Fibroblast of upper back skin (primary cell): ENCODE results near the gene ZNF14.
"Not testable (repeated sequence)": the region's sequence is repeated elsewhere in the genome, so short reads cannot be mapped to it uniquely, and the experiment has no call there.

Experiments used
- DNase-seq: peaks from one replicate; pipeline ENCODE4 v3.0.0-alpha.2; 2013

The ZNF14 gene

DNA sequence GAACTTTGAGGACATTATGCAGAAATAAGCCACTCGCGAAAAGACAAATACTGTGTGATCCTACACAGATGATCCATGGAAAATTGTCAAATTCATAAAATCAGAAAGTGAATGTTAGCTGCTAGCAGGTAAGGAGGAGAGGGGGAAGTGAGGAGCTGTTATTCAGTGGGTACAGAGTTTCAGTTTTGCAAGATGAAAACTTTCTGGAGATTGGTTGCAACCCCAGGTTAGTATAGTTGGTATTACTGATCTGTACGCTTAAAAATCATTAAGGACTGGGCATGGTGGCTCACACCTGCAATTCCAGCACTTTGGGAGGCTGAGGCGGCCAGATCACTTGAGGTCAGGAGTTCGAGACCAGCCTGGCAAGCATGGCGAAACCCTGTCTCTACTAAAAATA, 46.3 kb downstream of the ZNF14 start:
- no peak for DNase-seq

DNA sequence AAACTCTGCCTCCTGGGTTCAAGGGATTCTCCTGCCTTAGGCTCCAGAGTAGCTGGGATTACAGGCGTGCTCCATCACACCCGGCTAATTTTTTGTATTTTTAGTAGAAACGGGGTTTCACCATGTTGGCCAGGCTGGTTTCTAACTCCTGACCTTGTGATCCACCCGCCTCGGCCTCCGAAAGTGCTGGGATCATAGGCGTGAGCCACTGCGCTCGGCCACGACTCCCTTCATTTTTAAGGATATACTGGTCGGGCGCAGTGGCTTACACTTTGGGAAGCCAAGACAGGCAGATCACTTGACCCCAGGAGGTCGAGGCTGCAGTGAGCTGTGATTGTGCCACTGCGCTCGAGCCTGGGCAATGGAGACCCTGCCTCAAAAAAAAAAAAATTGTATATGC, 46.8 kb downstream of the ZNF14 start:
- not testable (repeated sequence) for DNase-seq

DNA sequence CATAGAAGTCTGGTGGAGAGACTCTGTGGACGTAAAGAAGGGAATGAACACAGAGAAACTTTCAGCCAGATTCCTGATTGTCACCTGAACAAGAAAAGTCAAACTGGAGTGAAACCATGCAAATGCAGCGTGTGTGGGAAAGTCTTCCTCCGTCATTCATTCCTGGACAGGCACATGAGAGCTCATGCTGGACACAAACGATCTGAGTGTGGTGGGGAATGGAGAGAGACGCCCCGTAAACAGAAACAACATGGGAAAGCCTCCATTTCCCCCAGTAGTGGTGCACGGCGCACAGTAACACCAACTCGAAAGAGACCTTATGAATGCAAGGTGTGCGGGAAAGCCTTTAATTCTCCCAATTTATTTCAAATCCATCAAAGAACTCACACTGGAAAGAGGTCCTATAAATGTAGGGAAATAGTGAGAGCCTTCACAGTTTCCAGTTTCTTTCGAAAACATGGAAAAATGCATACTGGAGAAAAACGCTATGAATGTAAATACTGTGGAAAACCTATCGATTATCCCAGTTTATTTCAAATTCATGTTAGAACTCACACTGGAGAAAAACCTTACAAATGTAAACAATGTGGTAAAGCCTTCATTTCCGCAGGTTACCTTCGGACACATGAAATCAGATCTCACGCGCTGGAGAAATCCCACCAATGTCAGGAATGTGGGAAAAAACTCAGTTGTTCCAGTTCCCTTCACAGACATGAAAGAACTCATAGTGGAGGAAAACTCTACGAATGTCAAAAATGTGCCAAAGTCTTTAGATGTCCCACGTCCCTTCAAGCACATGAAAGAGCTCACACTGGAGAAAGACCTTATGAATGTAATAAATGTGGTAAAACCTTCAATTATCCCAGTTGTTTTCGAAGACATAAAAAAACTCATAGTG, 53.5 kb downstream of the ZNF14 start:
- no peak for DNase-seq

DNA sequence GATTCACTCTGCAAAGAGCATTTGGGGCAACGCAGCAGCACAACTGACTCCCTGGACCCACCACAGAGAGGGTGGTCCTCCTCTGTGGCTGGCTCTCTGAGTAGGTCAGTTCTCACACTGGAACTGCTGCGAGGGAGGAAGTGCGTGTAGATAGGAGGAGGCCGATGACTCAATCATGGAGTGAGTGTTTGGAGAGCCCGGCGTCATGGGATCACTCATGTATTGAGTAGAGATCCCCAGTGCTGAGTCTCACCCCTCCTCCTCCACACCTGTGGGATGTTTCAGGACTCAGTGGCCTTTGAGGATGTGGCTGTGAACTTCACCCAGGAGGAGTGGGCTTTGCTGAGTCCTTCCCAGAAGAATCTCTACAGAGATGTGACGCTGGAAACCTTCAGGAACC, 55.3 kb downstream of the ZNF14 start:
- DNase-seq, result no peak

DNA sequence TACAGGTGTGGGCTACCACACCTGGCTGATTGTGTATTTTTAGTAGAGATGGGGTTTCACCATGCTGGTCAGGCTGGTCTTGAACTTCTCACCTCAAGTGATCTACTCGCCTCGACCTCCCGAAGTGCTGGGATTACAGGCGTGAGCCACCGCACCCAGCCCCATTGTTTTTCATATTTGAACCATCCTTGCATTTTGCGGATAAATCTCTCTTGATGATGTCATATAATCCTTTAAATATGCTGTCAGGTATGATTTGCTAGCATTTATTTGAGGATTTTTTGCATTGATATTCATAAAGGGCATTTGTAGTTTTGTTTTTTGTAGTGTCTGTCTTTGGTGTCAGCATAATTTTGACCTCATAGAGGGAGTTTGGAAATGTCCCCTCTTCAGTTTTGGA, 58.6 kb downstream of the ZNF14 start:
- no peak for DNase-seq

DNA sequence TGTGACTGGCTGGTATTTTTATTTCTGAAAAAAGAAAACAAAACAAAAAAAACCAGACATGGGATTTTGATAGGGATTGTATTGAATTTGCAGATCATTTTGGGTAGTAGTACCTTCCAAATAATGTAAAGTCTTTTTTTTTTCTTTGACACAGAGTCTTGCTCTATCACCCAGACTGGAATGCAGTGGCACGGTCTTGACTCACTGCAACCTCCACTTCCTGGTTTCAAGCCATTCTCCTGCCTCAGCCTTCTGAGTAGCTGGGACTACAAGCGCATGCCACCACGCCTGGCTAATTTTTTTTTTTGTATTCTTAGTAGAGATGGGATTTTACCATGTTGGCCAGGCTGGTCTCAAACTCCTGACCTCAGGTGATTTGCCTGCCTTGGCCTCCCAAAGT, 60.1 kb downstream of the ZNF14 start:
- no peak for DNase-seq

DNA sequence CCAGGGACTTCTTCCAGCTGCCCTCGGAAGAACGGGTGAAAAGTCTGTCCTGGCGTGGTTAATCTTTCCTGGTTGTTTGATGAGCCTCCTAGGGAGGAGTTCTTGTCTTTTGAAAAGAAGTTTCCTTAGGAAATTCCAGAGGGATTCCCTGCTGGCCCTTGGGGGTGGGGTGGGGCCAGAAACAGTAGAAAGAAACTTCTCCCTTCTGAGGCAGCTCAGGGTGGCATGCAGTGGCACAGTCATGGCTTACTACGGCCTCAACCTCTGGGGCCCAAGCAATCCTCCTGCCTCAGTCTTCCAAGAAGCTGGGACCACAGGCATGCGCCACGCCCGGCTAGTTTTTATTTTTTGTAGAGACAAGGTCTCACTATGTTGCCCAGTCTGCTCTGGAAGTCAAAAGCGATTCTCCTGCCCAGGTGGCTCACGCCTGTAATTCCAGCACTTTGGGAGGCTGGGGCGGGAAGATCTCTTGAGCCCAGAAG, 62.8 kb downstream of the ZNF14 start:
- no peak for DNase-seq

DNA sequence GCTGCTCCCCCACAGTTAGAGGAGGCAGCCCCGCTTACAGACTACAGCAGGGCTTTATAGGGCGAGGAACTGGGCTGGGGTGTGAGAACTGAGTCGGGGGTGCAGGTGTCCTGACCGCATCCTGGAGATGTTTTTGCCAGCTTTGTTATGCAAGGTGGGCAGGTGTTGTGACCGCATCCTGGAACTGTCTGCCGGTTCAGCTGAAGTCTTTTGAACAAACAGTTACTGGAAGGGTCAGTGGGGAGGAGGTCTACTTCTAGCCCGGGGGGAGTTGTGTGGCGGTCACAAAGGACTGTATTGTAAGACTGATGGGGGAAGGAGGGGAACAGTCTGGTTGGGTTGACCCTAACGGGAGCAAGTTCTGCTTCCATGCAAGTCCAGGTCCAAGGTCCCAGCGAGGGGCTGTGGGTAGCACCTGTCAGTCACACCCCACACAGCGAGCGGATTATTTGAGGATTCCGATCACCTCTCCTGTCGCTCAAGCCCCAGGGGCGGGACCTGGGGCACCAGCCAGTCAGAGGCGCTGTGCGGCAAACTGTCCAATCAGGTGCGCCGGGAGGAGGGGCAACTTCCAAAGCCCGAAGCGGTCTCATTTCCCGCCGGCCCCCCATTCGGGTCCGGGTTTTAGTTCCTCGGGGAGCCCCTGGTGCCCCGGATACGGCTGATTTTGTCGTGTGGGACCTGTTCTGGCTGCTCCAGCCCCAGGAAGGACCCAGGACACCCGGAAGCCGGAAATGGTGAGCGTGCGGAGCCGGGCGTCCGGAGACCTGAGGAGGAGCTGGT, 64.5 kb downstream of the ZNF14 start, which contains the start of gene ZNF101:
ZNF101 (plus strand) TSS at position 610 of the 783 bp plus-strand sequence; CDS start at position 735, 125 bp downstream.
- peak; percentile 88 for DNase-seq

DNA sequence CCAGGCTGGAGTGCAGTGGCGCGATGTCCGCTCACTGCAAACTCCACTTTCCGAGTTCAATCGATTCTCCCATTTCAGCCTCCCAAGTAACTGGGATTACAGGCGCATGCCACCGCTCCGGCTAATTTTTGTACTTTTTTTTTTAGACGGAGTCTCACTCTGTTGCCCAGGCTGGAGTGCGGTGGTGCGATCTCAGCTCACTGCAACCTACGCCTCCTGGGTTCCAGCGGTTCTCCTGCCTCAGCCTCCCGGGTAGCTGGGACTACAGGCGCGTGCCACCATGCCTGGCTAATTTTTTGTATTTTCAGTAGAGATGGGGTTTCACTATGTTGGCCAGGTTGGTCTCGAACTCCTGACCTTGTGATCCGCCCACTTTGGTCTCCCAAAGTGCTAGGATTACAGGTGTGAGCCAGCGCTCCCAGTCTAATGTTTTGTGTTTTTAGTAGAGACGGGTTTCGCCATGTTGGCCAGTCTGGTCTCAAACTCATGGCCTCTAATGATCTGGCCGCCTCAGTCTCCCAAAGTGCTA, 67.4 kb downstream of the ZNF14 start:
- not testable (repeated sequence) for DNase-seq

DNA sequence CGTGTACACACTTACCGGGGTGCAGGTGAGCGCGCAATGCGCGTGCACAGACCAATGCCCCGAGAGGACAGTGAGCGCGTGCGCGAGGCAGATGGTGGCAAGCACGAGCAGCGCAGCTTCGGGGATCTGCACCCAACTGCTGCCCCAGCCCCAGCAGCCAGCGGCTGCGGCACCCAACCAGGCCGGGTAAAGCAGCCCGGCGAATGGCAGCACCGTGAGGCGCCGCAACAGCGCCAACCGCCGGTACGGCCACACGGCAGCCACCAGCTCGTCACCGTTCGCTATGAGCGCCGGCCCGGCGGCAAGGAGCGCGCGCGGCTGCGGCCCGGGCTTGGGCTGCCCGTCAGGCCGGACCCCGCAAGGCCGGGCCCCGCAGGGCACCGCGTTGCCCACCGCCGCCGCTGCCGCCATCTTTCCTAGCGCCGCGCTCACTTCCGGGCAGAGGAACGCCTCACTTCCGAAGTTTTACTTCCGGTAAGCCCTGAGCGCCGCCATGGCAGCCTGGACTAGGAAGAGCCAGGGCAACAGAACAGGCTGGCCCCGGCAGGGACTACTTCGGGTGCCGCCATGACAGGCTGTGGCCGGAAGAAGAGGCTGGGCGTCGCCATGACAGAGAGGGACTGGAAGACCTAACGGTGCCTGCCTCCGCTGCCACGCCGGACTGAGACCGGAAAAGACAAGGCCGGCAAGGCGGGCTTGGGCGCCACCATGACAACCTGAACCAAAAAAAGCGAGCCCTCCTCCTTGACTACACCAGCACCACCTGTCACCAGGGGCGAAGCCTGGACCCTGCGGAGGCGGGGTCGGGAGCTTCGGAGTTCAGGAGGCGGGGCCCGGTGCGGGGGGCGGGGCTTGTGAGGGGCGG, 69.4 kb downstream of the ZNF14 start, which contains the start of gene ATP13A1:
ATP13A1 (minus strand) TSS at position 421 of the 865 bp plus-strand sequence; CDS start at position 411, 10 bp downstream.
- peak; percentile 98 for DNase-seq

DNA sequence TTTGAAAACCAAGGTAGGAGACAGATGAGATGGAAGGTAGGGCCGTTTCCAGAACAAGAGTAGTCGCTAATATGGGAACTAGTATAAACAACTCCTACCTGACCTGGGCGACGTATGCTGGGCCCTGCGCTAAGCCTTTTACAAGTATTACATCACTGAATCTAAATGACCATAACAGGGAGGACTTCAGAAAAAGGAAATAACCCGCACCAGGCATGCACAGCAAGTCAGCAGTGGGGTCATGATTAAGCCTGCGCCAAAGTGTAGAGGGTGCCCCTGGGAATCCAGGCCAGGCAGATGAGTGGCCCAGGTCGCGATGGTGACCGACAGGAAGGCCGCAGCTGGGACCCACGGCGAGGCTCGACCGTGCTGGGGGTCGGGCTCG, 70.0 kb downstream of the ZNF14 start:
- no peak for DNase-seq

DNA sequence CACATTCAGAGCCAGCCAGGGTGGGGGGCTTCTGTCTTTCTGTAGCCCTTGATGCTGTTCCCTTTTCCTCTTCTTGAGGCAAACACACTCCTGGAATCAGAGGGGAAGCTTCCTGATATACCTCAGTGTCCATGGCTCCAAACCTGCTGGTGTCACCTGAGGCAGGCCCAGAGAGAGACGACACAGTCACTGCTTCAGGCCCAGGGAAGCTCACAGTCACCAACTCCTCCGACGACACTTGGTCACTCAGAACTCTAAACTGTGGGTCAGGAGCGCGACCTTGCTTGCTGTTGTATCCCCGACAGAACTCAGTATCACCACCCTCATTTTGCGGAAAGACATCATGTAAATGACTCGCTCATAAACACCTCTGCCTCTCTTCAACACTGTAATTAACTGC, 70.6 kb downstream of the ZNF14 start:
- no peak for DNase-seq

DNA sequence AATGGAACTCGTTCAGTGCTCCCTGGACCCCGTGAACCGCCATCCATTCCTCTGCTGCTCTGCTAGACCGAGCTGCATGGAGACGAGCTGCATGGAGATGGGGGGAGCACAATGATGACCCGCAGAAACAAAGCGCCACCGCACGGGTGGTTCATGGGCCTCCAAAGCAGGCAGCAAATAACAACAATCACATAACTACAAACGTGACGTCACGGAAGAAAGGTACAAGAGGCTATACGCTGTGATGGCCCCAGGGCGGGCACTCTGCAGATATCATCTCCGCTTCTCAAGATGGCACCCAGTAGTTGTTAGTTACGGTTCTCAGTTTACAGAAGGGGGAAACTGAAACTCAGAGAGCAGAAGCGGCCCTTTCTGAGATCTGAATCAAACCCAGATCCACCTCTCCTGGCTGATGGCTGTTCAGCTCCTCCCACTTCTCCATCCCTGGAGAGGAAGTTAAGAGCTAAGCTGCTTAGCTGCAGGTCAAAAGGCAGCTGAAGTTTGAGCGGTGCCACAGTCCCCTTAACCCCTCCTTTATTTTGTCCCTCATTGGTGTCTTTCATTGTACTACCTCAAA, 71.1 kb downstream of the ZNF14 start:
- DNase-seq, result no peak

DNA sequence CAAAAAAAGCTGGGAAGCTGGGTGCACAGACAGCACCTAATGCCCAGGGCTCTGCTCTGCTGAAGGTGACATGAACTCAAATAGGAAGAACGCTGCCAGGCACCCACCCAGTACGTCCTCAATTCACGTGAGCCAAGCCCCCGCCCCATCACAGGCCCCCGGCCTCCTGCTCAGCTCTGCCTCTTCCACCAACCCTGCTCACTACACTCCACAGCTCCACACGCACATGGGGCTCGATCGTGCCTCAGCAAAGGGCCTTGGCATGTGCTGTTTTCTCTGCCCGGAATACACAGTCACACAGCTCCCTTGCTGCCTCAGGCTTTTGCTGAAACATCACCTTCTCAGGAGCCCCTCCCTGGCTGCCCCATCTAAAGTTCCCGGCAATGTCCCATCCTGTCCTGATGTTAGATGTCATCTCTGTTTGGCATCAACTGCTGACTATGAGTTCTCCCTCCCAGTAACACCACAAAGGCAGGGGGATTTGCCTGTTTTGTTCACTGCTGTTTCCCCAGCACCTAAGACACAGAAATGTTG, 71.7 kb downstream of the ZNF14 start:
- no peak for DNase-seq
